ENCODE data around the gene MACROD2. TPM values are rescaled to one million over a fixed set of nuclear protein-coding genes. Genes with fewer than 3 reads are reported as not detected.

Gene MACROD2
- total and polyA plus RNA-seq, 2 experiments from 2014 or later: 2.8 to 4.3 TPM

- Histone ChIP-seq H3K27ac (ENCODE audit: low read depth) (no peak overlapping the region), H3K4me3 (no peak overlapping the region), H3K4me2 (no peak overlapping the region), H3F3A (replicated peaks; ENCODE audit: low read depth) (no peaks in the 10 kb centered on the region), H3K9me2 (ENCODE audit: insufficient read depth) (peaks cover 19% of the 10 kb centered on the region; the same call in 1 of the 2 replicates), H4K20me1 (replicated peaks; ENCODE audit: insufficient read depth) (no peaks in the 10 kb centered on the region), H3K27me3 (ENCODE audit: insufficient read depth) (no peaks in the 10 kb centered on the region), H2AFZ (no peak overlapping the region), H3K36me3 (ENCODE audit: insufficient read depth) (no peaks in the 10 kb centered on the region), H3K4me1 (ENCODE audit: insufficient read depth) (no peaks in the 10 kb centered on the region), H3K79me2 (replicated peaks; ENCODE audit: insufficient read depth) (no peaks in the 10 kb centered on the region)
- DNase-seq (ENCODE audit: low spot score) (no peak), ATAC-seq (no peak)
- H3K27ac Mint-ChIP-seq: no peak overlapping the region; the same call in 1 of the 2 replicates
- no peaks in the 10 kb centered on the region for H3K27me3 Mint-ChIP-seq (ENCODE audit: insufficient read depth, low read depth, poor library complexity)
- no peak overlapping the region for H3K4me3 Mint-ChIP-seq
- TF ChIP-seq ZNF114 (CRISPR knock-in tag; IDR thresholded peaks at IDR 0.05) (no peak), REST (IDR thresholded peaks at IDR 0.05; ENCODE audit: unreplicated experiment) (no peak), POLR2AphosphoS5 (IDR thresholded peaks at IDR 0.05; ENCODE audit: low read depth) (no peak), ZNF331 (CRISPR knock-in tag; IDR thresholded peaks at IDR 0.05; ENCODE audit: low read depth) (no peak), EZH2 (IDR thresholded peaks at IDR 0.05; ENCODE audit: low read depth, unreplicated experiment) (no peak), EZH2phosphoT487 (IDR thresholded peaks at IDR 0.05; ENCODE audit: unreplicated experiment) (no peak), ZNF462 (CRISPR knock-in tag; IDR thresholded peaks at IDR 0.05) (no peak), CREB1 (CRISPR knock-in tag; IDR thresholded peaks at IDR 0.05; ENCODE audit: low read depth) (no peak), CTCF (conservative IDR thresholded peaks at IDR 0.05; ENCODE audit: low read depth in 2 of 2) (no peak), STAT1 (IDR thresholded peaks at IDR 0.05; ENCODE audit: unreplicated experiment) (no peak), JUNB (IDR thresholded peaks at IDR 0.05; ENCODE audit: unreplicated experiment) (no peak), NANOG (IDR thresholded peaks at IDR 0.05; ENCODE audit: borderline replicate concordance) (no peak), ETS1 (IDR thresholded peaks at IDR 0.05) (no peak)
- H3K36me3 Mint-ChIP-seq (ENCODE audit: low read depth): peaks cover 4% of the 10 kb centered on the region; the same call in 2 of the 3 replicates
- H3K9me3 Mint-ChIP-seq: peaks cover 5% of the 10 kb centered on the region
- no peaks in the 10 kb centered on the region for H3K4me1 Mint-ChIP-seq
Measured at GRCh38 chr20:14817101-14817500, 821.8 kb downstream of the MACROD2 start.

Measured in GM23338 (cell line).